ENCODE data around the gene LHFPL2. TPM values are rescaled to one million over a fixed set of nuclear protein-coding genes. Genes with fewer than 3 reads are reported as not detected.

LHFPL2 gene
- total and polyA plus RNA-seq, 2 of the 4 experiments (the other 2 are of a cell fraction), result 6.5 to 11.3 TPM

- no peak overlapping the region for H2BK20ac ChIP-seq (ENCODE audit: low read depth, low read length)
- H3K4me3 ChIP-seq (ENCODE audit: insufficient read depth, low read depth, low read length), result no peak overlapping the region
- H3K4me1 ChIP-seq (ENCODE audit: control insufficient read depth, insufficient read depth, low read length), result peaks cover 16% of the 10 kb centered on the region; the same call in 1 of the 2 replicates
- H4K20me1 ChIP-seq (ENCODE audit: insufficient read depth, low read length), result peaks cover 47% of the 10 kb centered on the region
- H3K23ac ChIP-seq (ENCODE audit: low read depth, low read length), result no peak overlapping the region
- peaks cover 48 to 84% of the 10 kb centered on the region in 2 experiments for H3K79me1 ChIP-seq (ENCODE audit: low read depth in 1 of 2, low read length in 2 of 2)
- H3K14ac ChIP-seq (replicated peaks; ENCODE audit: low read depth, low read length), result 0 out of 2 replicates have a peak overlapping the region, but pooled peaks have one; percentile 21
- in situ Hi-C loops (cut with MboI; ENCODE audit: low sequenced_read_pairs) (no loop called here), intact Hi-C loops (cut with micrococcal nuclease) (no loop called here), dilution Hi-C loops (cut with HindIII; ENCODE audit: low sequenced_read_pairs, unreplicated experiment) (no loop called here)
- H3K27ac ChIP-seq (ENCODE audit: insufficient read depth, low read length), result no peak overlapping the region
- TF ChIP-seq NFE2L2 (IDR thresholded peaks at IDR 0.05; ENCODE audit: low read depth, low read length) (no peak), RCOR1 (IDR thresholded peaks at IDR 0.05; ENCODE audit: insufficient replicate concordance, low read length) (no peak), MAFK (IDR thresholded peaks at IDR 0.05; ENCODE audit: low read depth, low read length) (no peak), CHD1 (IDR thresholded peaks at IDR 0.05; ENCODE audit: low read depth, low read length) (no peak), RAD21 (IDR thresholded peaks at IDR 0.05; ENCODE audit: low read length) (no peak), MAZ (IDR thresholded peaks at IDR 0.05; ENCODE audit: borderline replicate concordance, low read depth, low read length) (no peak), POLR2A (IDR thresholded peaks at IDR 0.05; ENCODE audit: low read depth, low read length) (no peak), FOS (IDR thresholded peaks at IDR 0.05; ENCODE audit: low read depth, low read length) (no peak), MXI1 (IDR thresholded peaks at IDR 0.05; ENCODE audit: borderline replicate concordance, low read depth, low read length) (no peak)
- TF ChIP-seq, protein P1, sequence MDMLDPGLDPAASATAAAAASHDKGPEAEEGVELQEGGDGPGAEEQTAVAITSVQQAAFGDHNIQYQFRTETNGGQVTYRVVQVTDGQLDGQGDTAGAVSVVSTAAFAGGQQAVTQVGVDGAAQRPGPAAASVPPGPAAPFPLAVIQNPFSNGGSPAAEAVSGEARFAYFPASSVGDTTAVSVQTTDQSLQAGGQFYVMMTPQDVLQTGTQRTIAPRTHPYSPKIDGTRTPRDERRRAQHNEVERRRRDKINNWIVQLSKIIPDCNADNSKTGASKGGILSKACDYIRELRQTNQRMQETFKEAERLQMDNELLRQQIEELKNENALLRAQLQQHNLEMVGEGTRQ (IDR thresholded peaks at IDR 0.05; ENCODE audit: low read depth, low read length), result no peak
- H3K27me3 ChIP-seq (ENCODE audit: control insufficient read depth, insufficient read depth, low read length), result no peaks in the 10 kb centered on the region
- H2BK120ac ChIP-seq (ENCODE audit: low read depth, low read length), result no peak overlapping the region
- no TSS peak for BruUV-seq (replicated peaks)
- H3K36me3 ChIP-seq (ENCODE audit: control insufficient read depth, insufficient read depth, low read length), result peaks cover 13% of the 10 kb centered on the region
- peaks cover 19% of the 10 kb centered on the region for H3K9me1 ChIP-seq (ENCODE audit: insufficient read depth, low read length)
- H3K4me2 ChIP-seq (ENCODE audit: low read depth, low read length), result no peak overlapping the region
- H3K9me3 ChIP-seq (ENCODE audit: control insufficient read depth, insufficient read depth, low read length), result no peaks in the 10 kb centered on the region
- no peak overlapping the region for H2AFZ ChIP-seq (replicated peaks; ENCODE audit: low read length, poor library complexity)
- H2BK15ac ChIP-seq (ENCODE audit: low read depth, low read length), result no peak overlapping the region
- ChIA-PET POLR2A (ENCODE audit: unreplicated experiment) (interaction anchor here (0.7 to 1.0 kb wide), 2 partner anchors 9 to 172 kb away, joined by 3 to 4 read pairs; no protein-coding TSS in a partner anchor), CTCF (no interaction called here)
- H3K18ac ChIP-seq (ENCODE audit: low read depth, low read length), result no peak overlapping the region
- no peak overlapping the region for H2BK5ac ChIP-seq (ENCODE audit: low read depth, low read length, poor library complexity, severe bottlenecking)
- no peak overlapping the region for H3K4ac ChIP-seq (ENCODE audit: low read depth, low read length)
- no peak overlapping the region for H4K91ac ChIP-seq (ENCODE audit: insufficient read depth, low read depth, low read length)
- DNase-seq, result no peak
- WGBS, 2 experiments (ENCODE audit: extremely low coverage in 2 of 2, insufficient read length in 1 of 2), result 80% methylated on average over 2 of the region's 6 CpGs; no CpG with 5 or more reads in 1 of the 2 experiments
- H3K9ac ChIP-seq (ENCODE audit: low read depth, low read length), result no peak overlapping the region
- H3K56ac ChIP-seq (ENCODE audit: extremely low read depth, insufficient read depth, low read length), result no peak overlapping the region
- no peak for ATAC-seq (ENCODE audit: low read depth)
- H4K5ac ChIP-seq (ENCODE audit: low read depth, low read length), result no peak overlapping the region
- H2AK9ac ChIP-seq (replicated peaks; ENCODE audit: low read depth, low read length, poor library complexity), result no peak overlapping the region
- H2AK5ac ChIP-seq (ENCODE audit: low read depth, low read length), result peak overlapping the region; percentile 6; the same call in 1 of the 2 replicates
- peak overlapping the region in 1 of 2 experiments; percentile 4; a peak in 1 of 4 replicates for H4K8ac ChIP-seq (ENCODE audit: low read depth in 2 of 2, low read length in 2 of 2)
Measured at GRCh38 chr5:78495800-78496199, 152.8 kb downstream of the LHFPL2 start.

Data from IMR-90 (cell line).